Lung (tissue), 12 donors: ENCODE results near the gene EML1. TPM values are rescaled to one million over a fixed set of nuclear protein-coding genes. Genes with fewer than 3 reads are reported as not detected.

ENCODE experiments used
- ATAC-seq: fragments of 200-7000 bp; cut with Tn5 transposase; one replicate; pipeline ENCODE4 v1.9.1; 2020; ENCODE audit warnings: moderate number of reproducible peaks; ENCODE audit not compliant: insufficient read depth, low FRiP score
- DNase-seq, 3 donors: peaks; one replicate each; pipeline ENCODE4 v3.0.0-alpha.2; 2013 to 2017
- H3K27ac ChIP-seq, 2 donors: one replicate each; pipeline ENCODE4 v1.5.1; 2013; ENCODE audit warnings: mild to moderate bottlenecking in 2 of 2, moderate library complexity in 2 of 2, control low read depth in 1 of 2, inconsistent platforms in 1 of 2, low read depth in 1 of 2, low read length in 1 of 2
- H3K27me3 ChIP-seq, 3 donors: one replicate each; pipeline ENCODE4 v1.5.1; 2013; ENCODE audit warnings: low read length in 2 of 3; ENCODE audit not compliant: control insufficient read depth in 3 of 3, insufficient read depth in 3 of 3
- H3K36me3 ChIP-seq, 4 donors: one replicate each; pipeline ENCODE4 v1.5.1; 2013; ENCODE audit warnings: low read length in 4 of 4, mild to moderate bottlenecking in 1 of 4, moderate library complexity in 1 of 4; ENCODE audit not compliant: control insufficient read depth in 4 of 4, insufficient read depth in 4 of 4
- H3K4me1 ChIP-seq, 5 donors: one replicate each; pipeline ENCODE4 v1.5.1; 2013; ENCODE audit warnings: low read length in 5 of 5, mild to moderate bottlenecking in 2 of 5, moderate library complexity in 1 of 5; ENCODE audit not compliant: control insufficient read depth in 5 of 5, insufficient read depth in 5 of 5
- H3K4me3 ChIP-seq: one replicate; pipeline ENCODE4 v1.5.1; 2013; ENCODE audit warnings: mild to moderate bottlenecking, control low read depth, moderate library complexity
- H3K9ac ChIP-seq, 2 donors: one replicate each; pipeline ENCODE4 v1.5.1; 2013; ENCODE audit warnings: low read length in 2 of 2, control low read depth in 1 of 2; ENCODE audit not compliant: insufficient read depth in 1 of 2
- H3K9me3 ChIP-seq, 4 donors: one replicate each; pipeline ENCODE4 v1.5.1; 2013; ENCODE audit warnings: low read length in 3 of 4, mild to moderate bottlenecking in 1 of 4, moderate library complexity in 1 of 4; ENCODE audit not compliant: control insufficient read depth in 4 of 4, insufficient read depth in 3 of 4
- WGBS, 2 donors: extraction: QIAGEN DNeasy Blood & Tissue Kit; methylation state at CpG; one replicate each; pipeline ENCODE4 v1.1.7; 2013; 5-methylcytosine and 5-hydroxymethylcytosine counted together
- polyA plus RNA-seq, 2 donors: library from polyadenylated mRNA; stranded (reverse); fragments of 200-250 nt; gene quantifications; one replicate each; pipeline ENCODE4 v1.2.1, GENCODE V29; 2013
- total RNA-seq, 2 donors: library from RNA; depleted of rRNA in 1 of 2; stranded (reverse); fragments of >200 nt in 1 of 2; gene quantifications; one replicate each; pipeline ENCODE4 v1.2.1, GENCODE V29; 2014 to 2021
- TF ChIP-seq, protein P1 (sequence below): IDR thresholded peaks from 2 replicates; pipeline ENCODE4 v1.5.1; 2012; ENCODE audit warnings: mild to moderate bottlenecking; ENCODE audit errors: control extremely low read depth, extremely low read depth
- donor health status: control.
- donor health status: control.
- donor health status: Bipolar disorder and iron deficiency.
- donor health status: healthy.
- donor health status: DM: yes; HTN: yes; CAD: no.

EML1 gene
- total and polyA plus RNA-seq, 4 donors = 6.7 to 88.0 (median 22.8) TPM

DNA sequence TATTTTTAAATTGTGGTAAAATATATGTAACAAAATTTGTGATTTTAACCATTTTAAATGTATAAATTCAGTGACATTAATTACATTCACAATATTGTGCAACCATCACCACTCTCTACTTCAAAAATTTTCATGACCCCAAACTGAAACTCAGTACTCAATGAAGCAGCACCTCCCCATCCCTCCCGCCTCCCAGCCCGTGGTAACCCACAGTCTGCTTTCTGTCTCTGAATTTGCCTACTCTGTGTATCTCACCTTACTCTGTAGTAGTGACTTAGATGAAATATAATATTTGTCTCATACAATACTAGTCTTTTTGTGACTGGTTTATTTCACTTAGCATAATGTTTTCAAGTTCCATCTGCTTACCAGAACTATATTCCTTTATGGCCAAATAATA, 36.2 kb downstream of the EML1 start:
- Histone ChIP-seq H3K27me3 (no peaks in the 10 kb centered on the region), H3K9ac (no peak overlapping the region), H3K4me3 (no peak overlapping the region), H3K36me3 (no peaks in the 10 kb centered on the region), H3K4me1 (no peaks in the 10 kb centered on the region), H3K9me3 (no peaks in the 10 kb centered on the region), H3K27ac (no peak overlapping the region)
- 46 to 84% methylated on average over 2 of the region's 2 CpGs for WGBS, 2 donors
- no peak for ATAC-seq
- TF ChIP-seq, protein P1, sequence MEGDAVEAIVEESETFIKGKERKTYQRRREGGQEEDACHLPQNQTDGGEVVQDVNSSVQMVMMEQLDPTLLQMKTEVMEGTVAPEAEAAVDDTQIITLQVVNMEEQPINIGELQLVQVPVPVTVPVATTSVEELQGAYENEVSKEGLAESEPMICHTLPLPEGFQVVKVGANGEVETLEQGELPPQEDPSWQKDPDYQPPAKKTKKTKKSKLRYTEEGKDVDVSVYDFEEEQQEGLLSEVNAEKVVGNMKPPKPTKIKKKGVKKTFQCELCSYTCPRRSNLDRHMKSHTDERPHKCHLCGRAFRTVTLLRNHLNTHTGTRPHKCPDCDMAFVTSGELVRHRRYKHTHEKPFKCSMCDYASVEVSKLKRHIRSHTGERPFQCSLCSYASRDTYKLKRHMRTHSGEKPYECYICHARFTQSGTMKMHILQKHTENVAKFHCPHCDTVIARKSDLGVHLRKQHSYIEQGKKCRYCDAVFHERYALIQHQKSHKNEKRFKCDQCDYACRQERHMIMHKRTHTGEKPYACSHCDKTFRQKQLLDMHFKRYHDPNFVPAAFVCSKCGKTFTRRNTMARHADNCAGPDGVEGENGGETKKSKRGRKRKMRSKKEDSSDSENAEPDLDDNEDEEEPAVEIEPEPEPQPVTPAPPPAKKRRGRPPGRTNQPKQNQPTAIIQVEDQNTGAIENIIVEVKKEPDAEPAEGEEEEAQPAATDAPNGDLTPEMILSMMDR = no peak
- DNase-seq = no peak

DNA sequence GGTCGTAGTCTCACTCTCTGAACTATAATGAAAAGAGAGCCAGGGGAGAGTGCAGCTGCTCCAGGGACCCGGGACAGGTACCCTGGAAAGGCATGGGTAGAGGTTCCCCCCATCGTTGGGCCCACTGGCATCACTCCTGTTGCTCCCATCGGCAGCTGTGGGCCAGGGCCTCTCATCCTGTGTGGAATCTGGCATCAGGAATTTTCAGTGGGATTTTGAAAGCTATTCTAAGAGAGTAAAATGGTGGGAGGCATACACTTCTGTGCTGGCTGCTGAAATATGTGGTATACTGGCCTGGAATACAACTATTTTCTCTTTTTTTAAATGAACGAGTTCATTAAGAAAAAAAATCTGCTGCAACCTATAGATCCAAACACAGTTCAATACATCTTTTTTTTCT, 38.1 kb downstream of the EML1 start:
- Histone ChIP-seq H3K4me1 (no peaks in the 10 kb centered on the region), H3K9ac (no peak overlapping the region), H3K9me3 (no peaks in the 10 kb centered on the region), H3K27me3 (no peaks in the 10 kb centered on the region), H3K27ac (no peak overlapping the region), H3K36me3 (no peaks in the 10 kb centered on the region), H3K4me3 (no peak overlapping the region)
- ATAC-seq (no peak), DNase-seq (no peak)
- TF ChIP-seq, protein P1 = no peak
- WGBS, 2 donors = 87% methylated on average over 5 of the region's 5 CpGs

DNA sequence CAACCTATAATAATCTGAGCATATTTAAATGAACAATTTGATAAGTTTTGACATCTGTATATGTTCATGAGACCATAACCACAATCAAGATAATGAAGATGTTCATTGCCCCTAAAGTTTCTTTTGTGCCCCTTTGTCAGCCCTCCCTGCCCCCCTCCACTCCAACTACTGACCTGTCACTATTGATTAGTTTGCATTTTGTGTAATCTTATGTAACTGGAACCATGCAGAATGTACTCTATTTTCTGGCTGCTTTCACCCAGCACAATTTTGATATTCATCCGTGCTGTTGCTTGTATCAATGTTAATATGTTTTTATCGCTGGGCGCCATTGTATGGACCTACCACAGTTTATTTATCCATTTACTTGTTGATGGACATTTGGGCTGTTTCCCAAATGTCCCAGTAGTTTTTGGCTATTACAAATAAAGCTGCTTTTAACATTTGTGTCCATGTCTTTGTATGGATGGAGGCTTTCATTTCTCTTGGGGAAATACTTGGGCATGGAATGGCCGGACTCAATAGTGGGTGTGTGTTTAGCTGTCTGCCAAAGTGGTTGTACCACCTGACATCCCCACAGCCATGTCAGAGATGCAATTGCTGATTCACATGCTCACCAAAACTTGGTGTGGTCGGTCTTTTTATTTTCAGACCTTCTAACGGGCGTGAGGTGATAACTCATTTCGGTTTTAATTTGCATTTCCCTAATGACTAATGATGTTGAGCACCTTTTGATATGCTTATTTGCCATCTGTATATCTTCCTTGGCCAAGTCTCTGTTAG, 38.9 kb downstream of the EML1 start:
- ATAC-seq = no peak
- TF ChIP-seq, protein P1 = no peak
- no peak for DNase-seq
- Histone ChIP-seq H3K4me3 (no peak overlapping the region), H3K9ac (no peak overlapping the region), H3K36me3 (no peaks in the 10 kb centered on the region), H3K27me3 (no peaks in the 10 kb centered on the region), H3K27ac (no peak overlapping the region), H3K4me1 (peaks cover 0 to 3% (median 0%) of the 10 kb centered on the region in 5 donors), H3K9me3 (no peaks in the 10 kb centered on the region)
- 88 to 89% methylated on average over 8 of the region's 8 CpGs for whole genome bisulfite sequencing, 2 donors

DNA sequence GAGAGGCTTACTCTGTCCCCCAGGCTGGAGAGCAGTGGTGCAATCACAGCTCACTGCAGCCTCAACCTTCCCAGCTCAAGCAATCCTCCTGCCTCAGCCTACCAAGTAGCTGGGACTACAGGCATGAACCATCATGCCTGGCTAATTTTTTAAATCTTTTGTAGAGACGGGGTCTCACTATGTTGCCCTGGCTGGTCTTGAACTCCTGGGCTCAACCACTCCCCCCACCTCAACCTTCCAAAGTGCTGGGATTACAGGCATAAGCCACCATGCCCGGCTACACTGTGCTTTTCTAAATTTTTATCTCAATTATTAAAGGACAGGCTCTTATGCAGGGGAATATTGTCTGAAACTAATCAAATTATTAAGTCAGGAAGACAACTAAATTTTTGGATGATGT, 44.6 kb downstream of the EML1 start:
- Histone ChIP-seq H3K36me3 (no peaks in the 10 kb centered on the region), H3K27ac (no peak overlapping the region), H3K9me3 (no peaks in the 10 kb centered on the region), H3K9ac (no peak overlapping the region), H3K4me1 (peaks cover 0 to 20% (median 10%) of the 10 kb centered on the region in 5 donors), H3K4me3 (no peak overlapping the region), H3K27me3 (no peaks in the 10 kb centered on the region)
- WGBS, 2 donors = 93 to 95% methylated on average over 2 of the region's 2 CpGs
- TF ChIP-seq, protein P1 = no peak
- DNase-seq (no peak), ATAC-seq (no peak)
